Astrocyte of the spinal cord (primary cell): Measurements from ENCODE around the gene CERS1.
A peak's percentile ranks its signal among the peaks of the same experiment; 100 is the strongest.

Source experiments
- DNase-seq: peaks from one replicate; pipeline ENCODE4 v3.0.0; 2011; ENCODE audit warnings: low read depth, low spot score
- H3K4me3 ChIP-seq: 2 replicates; pipeline ENCODE4 v1.5.1; 2011; ENCODE audit warnings: low read depth, mild to moderate bottlenecking, low read length, moderate library complexity
- CTCF ChIP-seq: IDR thresholded peaks from 2 replicates; pipeline ENCODE4 v1.5.1; 2012; ENCODE audit warnings: low read depth, mild to moderate bottlenecking, low read length, inconsistent platforms
- in situ Hi-C: cut with HindIII; loops from 2 replicates; pipeline ENCODE4 v1.10.0; 2017; ENCODE audit warnings: low sequenced_read_pairs

CERS1 gene

GRCh38 chr19:18833849-18834643 lies 61.9 kb downstream of the CERS1 start:
- TF ChIP-seq CTCF, result no peak
- DNase-seq, result no peak
- in situ Hi-C loops, result no loop called here
- peak overlapping the region; percentile 70 for H3K4me3 ChIP-seq

GRCh38 chr19:18833141-18833476 lies 62.8 kb downstream of the CERS1 start:
- no peak for DNase-seq
- peak overlapping the region; percentile 70 for H3K4me3 ChIP-seq
- in situ Hi-C loops, result no loop called here
- TF ChIP-seq CTCF, result no peak

- H3K4me3 ChIP-seq, result peak overlapping the region; percentile 70
- in situ Hi-C loops, result no loop called here
- no peak for DNase-seq
- peak; percentile 37 for TF ChIP-seq CTCF
Observed at GRCh38 chr19:18832306-18833140, 63.4 kb downstream of the CERS1 start.

GRCh38 chr19:18831524-18832305 lies 64.2 kb downstream of the CERS1 start, which contains the start of gene UPF1:
Gene UPF1 (plus strand): TSS chr19:18831959. CDS start chr19:18832210, 251 bp downstream.
- in situ Hi-C loops, result no loop called here
- TF ChIP-seq CTCF, result no peak
- peak; percentile 87 for DNase-seq
- H3K4me3 ChIP-seq, result peak within 1 kb of the TSS; percentile 70

- H3K4me3 ChIP-seq, result no peak overlapping the region
- TF ChIP-seq CTCF, result no peak
- DNase-seq, result no peak
- in situ Hi-C loops, result no loop called here
Observed at GRCh38 chr19:18830488-18830887, 65.5 kb downstream of the CERS1 start.

GRCh38 chr19:18828786-18829185 lies 67.2 kb downstream of the CERS1 start:
- TF ChIP-seq CTCF, result no peak
- no peak for DNase-seq
- in situ Hi-C loops, result no loop called here
- H3K4me3 ChIP-seq, result no peak overlapping the region
